GM23248 (cell line): ENCODE measurements around the gene NNT.

Experiments used
- EZH2 ChIP-seq: fragments of 200-600 bp; sonication (generic); IDR thresholded peaks from 2 replicates; pipeline ENCODE4 v1.6.1; 2018; ENCODE audit warnings: antibody characterized with exemption, mild to moderate bottlenecking; ENCODE audit not compliant: insufficient read depth, poor library complexity, severe bottlenecking
- EZH2phosphoT487 ChIP-seq: fragments of 200-600 bp; sonication (generic); IDR thresholded peaks from 2 replicates; pipeline ENCODE4 v1.6.1; 2018; ENCODE audit warnings: antibody characterized with exemption, moderate library complexity, mild to moderate bottlenecking, low read depth; ENCODE audit not compliant: insufficient read depth

DNA sequence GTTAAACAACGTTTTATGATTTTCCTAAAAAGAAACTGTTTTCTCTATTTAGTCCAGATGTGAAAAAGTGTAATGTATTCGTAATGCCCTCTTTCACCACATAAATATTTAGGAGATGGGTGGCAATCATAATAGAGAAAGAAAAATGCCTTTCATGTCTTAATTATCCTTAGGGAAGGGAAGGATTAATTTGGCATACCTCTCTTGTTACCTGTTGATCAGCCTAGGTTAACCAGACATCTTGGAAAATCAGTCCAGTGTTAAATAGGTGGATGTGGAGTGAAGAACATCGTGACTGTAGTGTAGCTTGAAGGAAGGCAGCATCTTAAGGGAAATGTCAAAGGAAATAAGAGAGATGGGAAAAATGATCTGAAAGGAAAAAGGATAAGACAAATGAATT is 76.2 kb downstream of the NNT start:
- no peak for TF ChIP-seq EZH2
- no peak for TF ChIP-seq EZH2phosphoT487
